ENCODE measurements around the gene OTUD5.
A peak's percentile ranks its signal among the peaks of the same experiment; 100 is the strongest.

The OTUD5 gene

GRCh38 chrX:48972220-48973164, 15.1 kb upstream of the OTUD5 start:
- H3K4me3 ChIP-seq (replicated peaks; ENCODE audit: insufficient read depth, low read length), result no peak overlapping the region
- H3K27ac ChIP-seq (replicated peaks), result no peak overlapping the region
- no peaks in the 10 kb centered on the region for H3K27me3 ChIP-seq (ENCODE audit: insufficient read depth, poor library complexity, severe bottlenecking)
- TF ChIP-seq, protein P1, sequence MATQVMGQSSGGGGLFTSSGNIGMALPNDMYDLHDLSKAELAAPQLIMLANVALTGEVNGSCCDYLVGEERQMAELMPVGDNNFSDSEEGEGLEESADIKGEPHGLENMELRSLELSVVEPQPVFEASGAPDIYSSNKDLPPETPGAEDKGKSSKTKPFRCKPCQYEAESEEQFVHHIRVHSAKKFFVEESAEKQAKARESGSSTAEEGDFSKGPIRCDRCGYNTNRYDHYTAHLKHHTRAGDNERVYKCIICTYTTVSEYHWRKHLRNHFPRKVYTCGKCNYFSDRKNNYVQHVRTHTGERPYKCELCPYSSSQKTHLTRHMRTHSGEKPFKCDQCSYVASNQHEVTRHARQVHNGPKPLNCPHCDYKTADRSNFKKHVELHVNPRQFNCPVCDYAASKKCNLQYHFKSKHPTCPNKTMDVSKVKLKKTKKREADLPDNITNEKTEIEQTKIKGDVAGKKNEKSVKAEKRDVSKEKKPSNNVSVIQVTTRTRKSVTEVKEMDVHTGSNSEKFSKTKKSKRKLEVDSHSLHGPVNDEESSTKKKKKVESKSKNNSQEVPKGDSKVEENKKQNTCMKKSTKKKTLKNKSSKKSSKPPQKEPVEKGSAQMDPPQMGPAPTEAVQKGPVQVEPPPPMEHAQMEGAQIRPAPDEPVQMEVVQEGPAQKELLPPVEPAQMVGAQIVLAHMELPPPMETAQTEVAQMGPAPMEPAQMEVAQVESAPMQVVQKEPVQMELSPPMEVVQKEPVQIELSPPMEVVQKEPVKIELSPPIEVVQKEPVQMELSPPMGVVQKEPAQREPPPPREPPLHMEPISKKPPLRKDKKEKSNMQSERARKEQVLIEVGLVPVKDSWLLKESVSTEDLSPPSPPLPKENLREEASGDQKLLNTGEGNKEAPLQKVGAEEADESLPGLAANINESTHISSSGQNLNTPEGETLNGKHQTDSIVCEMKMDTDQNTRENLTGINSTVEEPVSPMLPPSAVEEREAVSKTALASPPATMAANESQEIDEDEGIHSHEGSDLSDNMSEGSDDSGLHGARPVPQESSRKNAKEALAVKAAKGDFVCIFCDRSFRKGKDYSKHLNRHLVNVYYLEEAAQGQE (IDR thresholded peaks at IDR 0.05; ENCODE audit: insufficient replicate concordance, low read depth), result no peak
- peak; percentile 17 for TF ChIP-seq CTCF (IDR thresholded peaks at IDR 0.05; ENCODE audit: insufficient read depth, low read length)
- DNase-seq (ENCODE audit: low read depth in 1 of 2, low spot score in 1 of 2), result peak in 1 of 2 experiments; percentile 40

- no peak within 1 kb of the TSS for H3K27ac ChIP-seq (replicated peaks)
- DNase-seq (ENCODE audit: low read depth in 1 of 2, low spot score in 1 of 2), result no peak
- no peaks in the 10 kb centered on the region for H3K27me3 ChIP-seq (ENCODE audit: insufficient read depth, poor library complexity, severe bottlenecking)
- TF ChIP-seq SPI1 (IDR thresholded peaks at IDR 0.05; ENCODE audit: borderline replicate concordance, low read depth), result no peak
- TF ChIP-seq POLR2AphosphoS5 (IDR thresholded peaks at IDR 0.05; ENCODE audit: low read depth), result no peak
- TF ChIP-seq CTCF (IDR thresholded peaks at IDR 0.05; ENCODE audit: insufficient read depth, low read length), result no peak
- TF ChIP-seq, protein P1 (IDR thresholded peaks at IDR 0.05; ENCODE audit: insufficient replicate concordance, low read depth), result no peak
- no peak for TF ChIP-seq GABPA (IDR thresholded peaks at IDR 0.05; ENCODE audit: low read depth)
- no peak within 1 kb of the TSS for H3K4me3 ChIP-seq (replicated peaks; ENCODE audit: insufficient read depth, low read length)
Measured at GRCh38 chrX:48971249-48972219, 14.1 kb upstream of the OTUD5 start, which contains the start of gene KCND1. Gene KCND1 (minus strand): TSS chrX:48971844. CDS start chrX:48970271, 1,573 bp downstream.

GRCh38 chrX:48969471-48969870, 12.1 kb upstream of the OTUD5 start:
- DNase-seq (ENCODE audit: low read depth in 1 of 2, low spot score in 1 of 2), result no peak
- TF ChIP-seq CTCF (IDR thresholded peaks at IDR 0.05; ENCODE audit: insufficient read depth, low read length) (no peak), SPI1 (IDR thresholded peaks at IDR 0.05; ENCODE audit: borderline replicate concordance, low read depth) (no peak), GABPA (IDR thresholded peaks at IDR 0.05; ENCODE audit: low read depth) (no peak)
- TF ChIP-seq, protein P1 (IDR thresholded peaks at IDR 0.05; ENCODE audit: insufficient replicate concordance, low read depth), result no peak
- Histone ChIP-seq H3K27me3 (ENCODE audit: insufficient read depth, poor library complexity, severe bottlenecking) (no peaks in the 10 kb centered on the region), H3K4me3 (replicated peaks; ENCODE audit: insufficient read depth, low read length) (no peak overlapping the region), H3K27ac (replicated peaks) (no peak overlapping the region)
